HG02623 (cell line): ENCODE data around the gene MZB1.

ENCODE experiments used
- ATAC-seq: cut with Tn5 transposase; IDR thresholded peaks from one replicate; pipeline ENCODE4 v1.9.1; 2021; ENCODE audit warnings: moderate library complexity; ENCODE audit not compliant: unreplicated experiment

The MZB1 gene

GRCh38 chr5:139389701-139390638 lies at the start of gene MZB1:
MZB1 (minus strand) TSS chr5:139389913; CDS start chr5:139389856, 57 bp downstream.
- ATAC-seq = peak; percentile 35

- peak; percentile 81 for ATAC-seq
Observed at GRCh38 chr5:139439013-139439903, 49.5 kb upstream of the MZB1 start, which contains the start of gene DNAJC18. DNAJC18 (minus strand) TSS chr5:139439525; CDS start chr5:139439445, 80 bp downstream.

GRCh38 chr5:139438707-139439012 lies 48.9 kb upstream of the MZB1 start:
- ATAC-seq = no peak

GRCh38 chr5:139435676-139436075 lies 46.0 kb upstream of the MZB1 start:
- no peak for ATAC-seq

GRCh38 chr5:139431706-139432105 lies 42.0 kb upstream of the MZB1 start:
- ATAC-seq = no peak

GRCh38 chr5:139430015-139430414 lies 40.3 kb upstream of the MZB1 start:
- ATAC-seq = no peak

- ATAC-seq = no peak
Observed at GRCh38 chr5:139426203-139426885, 36.6 kb upstream of the MZB1 start.

- no peak for ATAC-seq
Observed at GRCh38 chr5:139425497-139425896, 35.8 kb upstream of the MZB1 start.

GRCh38 chr5:139422307-139422893 lies 32.7 kb upstream of the MZB1 start:
- ATAC-seq = no peak

- no peak for ATAC-seq
Observed at GRCh38 chr5:139419226-139420192, 29.8 kb upstream of the MZB1 start.

- no peak for ATAC-seq
Observed at GRCh38 chr5:139418793-139419192, 29.1 kb upstream of the MZB1 start.

- no peak for ATAC-seq
Observed at GRCh38 chr5:139417214-139417613, 27.5 kb upstream of the MZB1 start.

- ATAC-seq = no peak
Observed at GRCh38 chr5:139416651-139417050, 26.9 kb upstream of the MZB1 start.

GRCh38 chr5:139415869-139416268 lies 26.2 kb upstream of the MZB1 start:
- ATAC-seq = no peak

- no peak for ATAC-seq
Observed at GRCh38 chr5:139415221-139415861, 25.6 kb upstream of the MZB1 start.

- no peak for ATAC-seq
Observed at GRCh38 chr5:139414581-139415130, 24.9 kb upstream of the MZB1 start.

GRCh38 chr5:139413963-139414362 lies 24.2 kb upstream of the MZB1 start:
- no peak for ATAC-seq

- ATAC-seq = no peak
Observed at GRCh38 chr5:139413153-139413552, 23.4 kb upstream of the MZB1 start.
